ENCODE results near the gene SEMA6B. TPM values are rescaled to one million over a fixed set of nuclear protein-coding genes. Genes with fewer than 3 reads are reported as not detected.

SEMA6B gene, protein sequence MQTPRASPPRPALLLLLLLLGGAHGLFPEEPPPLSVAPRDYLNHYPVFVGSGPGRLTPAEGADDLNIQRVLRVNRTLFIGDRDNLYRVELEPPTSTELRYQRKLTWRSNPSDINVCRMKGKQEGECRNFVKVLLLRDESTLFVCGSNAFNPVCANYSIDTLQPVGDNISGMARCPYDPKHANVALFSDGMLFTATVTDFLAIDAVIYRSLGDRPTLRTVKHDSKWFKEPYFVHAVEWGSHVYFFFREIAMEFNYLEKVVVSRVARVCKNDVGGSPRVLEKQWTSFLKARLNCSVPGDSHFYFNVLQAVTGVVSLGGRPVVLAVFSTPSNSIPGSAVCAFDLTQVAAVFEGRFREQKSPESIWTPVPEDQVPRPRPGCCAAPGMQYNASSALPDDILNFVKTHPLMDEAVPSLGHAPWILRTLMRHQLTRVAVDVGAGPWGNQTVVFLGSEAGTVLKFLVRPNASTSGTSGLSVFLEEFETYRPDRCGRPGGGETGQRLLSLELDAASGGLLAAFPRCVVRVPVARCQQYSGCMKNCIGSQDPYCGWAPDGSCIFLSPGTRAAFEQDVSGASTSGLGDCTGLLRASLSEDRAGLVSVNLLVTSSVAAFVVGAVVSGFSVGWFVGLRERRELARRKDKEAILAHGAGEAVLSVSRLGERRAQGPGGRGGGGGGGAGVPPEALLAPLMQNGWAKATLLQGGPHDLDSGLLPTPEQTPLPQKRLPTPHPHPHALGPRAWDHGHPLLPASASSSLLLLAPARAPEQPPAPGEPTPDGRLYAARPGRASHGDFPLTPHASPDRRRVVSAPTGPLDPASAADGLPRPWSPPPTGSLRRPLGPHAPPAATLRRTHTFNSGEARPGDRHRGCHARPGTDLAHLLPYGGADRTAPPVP
- total RNA-seq (ENCODE audit: low replicate concordance), result 0.38 and 1.2 TPM in 2 replicates

DNA sequence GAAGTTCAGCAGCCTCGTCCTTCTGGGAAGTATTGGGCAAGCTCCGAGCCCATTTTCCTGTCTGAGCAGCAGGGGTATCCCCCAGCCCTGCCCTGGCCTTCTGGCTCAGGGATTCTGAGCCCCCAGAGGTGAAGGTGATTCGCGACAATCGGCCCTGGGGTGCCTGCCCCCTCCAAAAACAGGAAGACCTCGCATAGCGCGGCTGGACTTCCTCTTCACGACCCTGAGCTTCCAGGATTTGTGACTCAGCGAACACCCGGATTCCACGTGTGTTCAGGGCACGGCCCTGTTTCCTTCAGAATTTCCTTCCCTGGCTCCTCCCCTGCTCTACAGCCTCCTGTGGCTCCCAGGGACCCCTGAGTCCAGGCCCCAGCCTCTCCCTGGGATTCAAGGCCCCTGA, at the start of gene SEMA6B:
Gene SEMA6B, minus strand, starts transcription at position 116 of the 400 bp plus-strand sequence. CDS start 1,227 bp downstream, outside the sequence.

DNA sequence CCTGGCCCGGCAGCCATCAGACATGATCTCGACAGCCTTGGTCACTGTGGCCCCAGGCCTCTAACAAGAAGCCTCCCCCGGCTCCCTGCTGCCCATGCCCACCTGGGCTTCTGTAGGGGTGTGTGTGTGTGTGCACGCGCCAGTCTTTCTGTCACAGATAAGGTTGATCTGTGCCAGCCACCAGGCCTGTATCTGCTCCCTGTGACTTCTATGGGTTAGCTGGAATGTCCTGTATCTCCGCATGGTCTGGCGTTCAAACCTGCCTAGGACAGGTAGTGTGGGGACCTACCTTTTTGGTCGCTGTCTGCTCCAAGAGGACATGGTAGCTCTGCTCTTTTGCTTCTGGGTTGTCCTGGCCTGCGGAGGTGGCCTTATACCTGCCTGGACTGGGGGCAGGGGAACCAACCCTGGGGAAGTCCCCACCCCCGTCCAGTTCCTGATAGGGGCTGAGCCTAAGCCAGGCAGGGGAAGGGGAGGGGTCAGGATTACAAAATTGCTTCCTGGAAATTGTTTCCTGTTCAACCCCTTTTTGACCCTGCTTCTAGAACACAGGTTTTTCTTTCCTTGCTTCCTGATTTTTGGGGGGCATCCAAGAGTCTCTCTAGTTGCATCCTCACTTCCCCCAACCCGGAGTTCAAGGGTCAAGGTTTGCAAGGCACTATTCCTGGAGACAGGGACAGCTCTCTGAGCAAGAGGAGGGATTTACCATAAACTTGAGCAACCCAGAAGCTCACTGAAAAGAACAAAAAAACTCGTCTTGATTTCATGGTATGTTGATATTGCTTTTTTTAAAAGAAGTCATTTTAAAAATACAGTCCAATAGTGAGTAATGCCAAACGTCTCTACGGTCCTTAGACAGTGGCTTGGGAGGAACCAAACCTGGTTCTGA, 19.5 kb downstream of the SEMA6B start, which contains the start of gene LRG1:
Gene LRG1, minus strand, starts transcription at position 344 of the 889 bp plus-strand sequence. Its CDS starts 23 bp downstream, at position 321.

DNA sequence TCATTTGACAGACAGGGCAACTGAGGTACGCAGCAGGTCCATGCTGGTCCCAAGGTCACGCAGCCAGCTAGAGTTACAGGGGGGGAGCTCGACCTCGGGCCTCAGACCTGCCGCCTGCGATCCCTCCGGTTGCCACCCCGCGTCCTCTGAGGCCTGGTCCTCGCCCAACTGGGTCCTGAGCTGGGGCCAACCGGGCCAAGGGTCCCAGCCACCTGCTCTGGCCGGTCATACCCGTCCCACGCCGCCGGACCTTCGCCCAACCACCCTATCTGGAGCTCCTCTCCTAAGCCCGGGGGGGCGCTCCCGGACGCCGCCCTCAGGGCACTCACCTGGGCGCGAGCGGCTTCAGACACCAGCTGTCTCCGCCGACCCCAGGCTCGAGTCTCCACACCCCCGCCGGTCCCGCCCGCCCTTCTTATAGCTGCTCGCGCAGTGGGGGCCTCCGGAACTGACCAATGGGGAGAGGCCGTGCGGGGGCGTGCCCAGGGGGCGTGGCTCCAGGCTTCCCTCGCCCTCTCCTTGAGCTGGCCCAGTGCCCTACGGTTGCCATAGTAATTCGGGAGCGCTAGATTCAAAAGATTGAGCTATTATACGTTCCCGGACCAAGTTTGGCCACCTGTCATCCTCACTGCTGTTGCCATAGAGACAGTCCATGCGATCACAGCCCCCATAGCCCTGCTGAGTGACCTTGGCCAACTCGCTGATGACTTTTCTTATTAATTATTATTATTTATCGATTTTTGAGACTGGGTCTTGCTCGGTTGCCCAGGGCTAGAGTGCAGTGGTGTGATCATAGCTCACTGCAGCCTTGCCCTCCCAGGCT, 24.4 kb downstream of the SEMA6B start, which contains the start of gene PLIN5:
Gene PLIN5, minus strand, starts transcription at position 389 of the 823 bp plus-strand sequence. CDS start 1,150 bp downstream, outside the sequence.

DNA sequence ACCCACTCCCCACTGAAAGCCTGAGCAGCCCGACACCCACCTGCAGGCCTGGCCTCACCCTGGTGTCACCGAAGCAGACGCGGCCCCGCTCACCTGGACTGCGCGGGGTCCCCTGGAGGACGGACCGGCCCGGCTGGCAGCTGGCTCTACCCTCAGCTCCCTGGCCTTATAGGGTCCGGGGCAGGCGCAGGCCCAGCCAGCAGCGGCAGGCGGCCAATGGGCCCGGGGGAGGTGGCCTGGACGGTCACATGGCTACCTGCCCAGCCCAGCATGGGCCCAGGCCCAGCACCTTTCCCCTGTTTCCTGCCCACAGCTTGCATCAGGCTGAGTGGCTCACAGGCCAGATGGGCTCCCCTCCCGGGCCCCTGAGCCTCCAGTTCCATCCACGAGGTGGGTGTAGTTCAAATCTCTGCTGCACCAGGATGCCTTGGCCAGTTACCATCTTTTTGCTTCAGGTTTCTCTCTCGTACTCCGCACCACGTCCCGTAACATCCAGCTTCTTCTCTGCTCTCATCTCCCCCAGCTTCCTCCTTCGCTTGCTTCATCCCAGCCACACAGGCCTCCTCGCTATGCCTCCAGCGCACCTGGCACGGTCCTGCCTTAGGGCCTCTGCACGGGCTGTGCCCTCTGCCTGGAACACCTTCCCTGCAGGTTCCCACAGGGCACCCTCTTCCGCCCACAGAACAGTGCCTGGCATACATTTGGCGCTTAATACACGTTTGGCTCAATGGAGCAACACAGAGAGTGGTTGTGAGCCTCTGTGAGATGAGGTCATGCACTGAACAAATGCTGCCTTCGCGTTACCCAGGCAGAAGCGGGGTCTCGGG, 40.9 kb downstream of the SEMA6B start, which contains the start of gene PLIN4:
Gene PLIN4, minus strand, starts transcription at position 142 of the 827 bp plus-strand sequence. CDS start 214 bp downstream, outside the sequence.

Other genes with a start within 250 kb of the SEMA6B start
- gene STAP2, start 220.9 kb downstream of the SEMA6B start, total RNA-seq (ENCODE audit: low replicate concordance), result 2.8 and 4.2 TPM in 2 replicates
- gene MPND, start 216.1 kb downstream of the SEMA6B start, total RNA-seq (ENCODE audit: low replicate concordance), result 9.4 and 14.3 TPM in 2 replicates
- 19.4 and 30.4 TPM in 2 replicates for gene SH3GL1, start 159.1 kb downstream of the SEMA6B start, total RNA-seq (ENCODE audit: low replicate concordance)
- 4.8 and 6.3 TPM in 2 replicates for gene CHAF1A, start 157.0 kb downstream of the SEMA6B start, total RNA-seq (ENCODE audit: low replicate concordance)
- 115 and 127 TPM in 2 replicates for gene UBXN6, start 101.9 kb downstream of the SEMA6B start, total RNA-seq (ENCODE audit: low replicate concordance)
- 59.7 and 62.3 TPM in 2 replicates for gene HDGFL2, start 87.4 kb downstream of the SEMA6B start, total RNA-seq (ENCODE audit: low replicate concordance)
- gene PLIN4, start 41.2 kb downstream of the SEMA6B start, total RNA-seq (ENCODE audit: low replicate concordance), result 0.15 and 0.59 TPM in 2 replicates
- gene PLIN5, start 24.5 kb downstream of the SEMA6B start, total RNA-seq (ENCODE audit: low replicate concordance), result not detected in 2 replicates
- not detected in 2 replicates for gene LRG1, start 19.6 kb downstream of the SEMA6B start, total RNA-seq (ENCODE audit: low replicate concordance)
- 0.94 and 3.4 TPM in 2 replicates for gene TNFAIP8L1, start 79.8 kb upstream of the SEMA6B start, total RNA-seq (ENCODE audit: low replicate concordance)
- 247 and 295 TPM in 2 replicates for gene MYDGF, start 110.7 kb upstream of the SEMA6B start, total RNA-seq (ENCODE audit: low replicate concordance)
- 9.7 and 18.1 TPM in 2 replicates for gene DPP9, start 164.2 kb upstream of the SEMA6B start, total RNA-seq (ENCODE audit: low replicate concordance)
- 8.3 and 12.3 TPM in 2 replicates for gene FEM1A, start 232.1 kb upstream of the SEMA6B start, total RNA-seq (ENCODE audit: low replicate concordance)